ENCODE data around the gene IQCB1. TPM values are rescaled to one million over a fixed set of nuclear protein-coding genes. Genes with fewer than 3 reads are reported as not detected.

Gene IQCB1
- polyA plus RNA-seq, 1 of the 3 experiments (the other 2 are of a cell fraction): 10.4 TPM

DNA sequence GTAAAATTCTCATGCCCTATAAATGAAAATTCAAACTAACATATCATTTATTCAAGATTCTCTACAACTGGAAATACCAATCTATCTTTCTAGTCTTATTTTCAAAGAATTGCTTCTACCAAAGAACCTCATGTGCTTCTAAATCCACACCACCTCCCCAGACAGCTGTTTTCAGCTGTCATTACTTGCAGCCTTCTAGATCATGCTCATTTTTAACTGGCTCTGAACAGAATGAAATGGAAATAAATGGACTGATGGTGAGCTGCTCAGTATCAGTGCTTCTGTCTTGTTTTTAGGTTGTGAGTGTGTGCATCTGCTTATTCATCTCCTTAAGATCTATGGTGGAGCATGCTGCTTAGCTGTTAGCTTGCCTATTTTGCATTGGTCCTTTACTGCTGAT, 114.7 kb downstream of the IQCB1 start:
- Histone ChIP-seq H3F3A (replicated peaks; ENCODE audit: insufficient read depth) (no peaks in the 10 kb centered on the region), H4K20me1 (ENCODE audit: insufficient read depth) (no peaks in the 10 kb centered on the region), H3K4me1 (ENCODE audit: control insufficient read depth in 1 of 2, insufficient read depth in 2 of 2, low read depth in 1 of 2, low read length in 1 of 2) (no peaks in the 10 kb centered on the region), H3K27ac (ENCODE audit: low read depth in 2 of 2, low read length in 1 of 2) (no peak overlapping the region), H3K9ac (no peak overlapping the region), H3K4me2 (no peak overlapping the region), H3K27me3 (ENCODE audit: insufficient read depth) (no peaks in the 10 kb centered on the region), H3K9me3 (no peaks in the 10 kb centered on the region), H3K9me2 (no peaks in the 10 kb centered on the region), H3K36me3 (replicated peaks in 1 of 2; ENCODE audit: control insufficient read depth in 1 of 2, insufficient read depth in 2 of 2, low read length in 1 of 2) (peaks cover 87 to 95% of the 10 kb centered on the region in 2 experiments), H3K79me2 (ENCODE audit: insufficient read depth) (0 out of 2 replicates have a peak, but pooled peaks cover 2% of the 10 kb centered on the region), H2AFZ (ENCODE audit: low read depth) (no peak overlapping the region), H3K4me3 (ENCODE audit: low read depth in 2 of 2, low read length in 1 of 2) (no peak overlapping the region)
- DNase-seq: no peak
- CTCF ChIA-PET: interaction anchor here (1.2 kb wide), 1 partner anchor 9 kb away, joined by 3 read pairs; no protein-coding TSS in a partner anchor
- TF ChIP-seq SIN3A (IDR thresholded peaks at IDR 0.05; ENCODE audit: borderline replicate concordance, low read depth, low read length) (no peak), YY1 (IDR thresholded peaks at IDR 0.05; ENCODE audit: low read depth) (no peak)
- POLR2A ChIA-PET: no interaction called here

Other genes starting within 250 kb of the IQCB1 start
- not detected in 2 replicates for gene FBXO40, start 241.7 kb downstream of the IQCB1 start, polyA plus RNA-seq (2012; rRNA removed)
- gene HCLS1, start 174.2 kb downstream of the IQCB1 start, polyA plus RNA-seq (2012; rRNA removed): 0.23 and 0.29 TPM in 2 replicates
- gene GOLGB1, start 85.3 kb downstream of the IQCB1 start, polyA plus RNA-seq (2012; rRNA removed): 10.3 and 15.4 TPM in 2 replicates
- gene EAF2, start 149 bp upstream of the IQCB1 start, polyA plus RNA-seq (2012; rRNA removed): 0.63 and 0.85 TPM in 2 replicates
- 0.10 TPM in 2 replicates for gene SLC15A2, start 59.3 kb upstream of the IQCB1 start, polyA plus RNA-seq (2012; rRNA removed)
- gene ILDR1, start 187.2 kb upstream of the IQCB1 start, polyA plus RNA-seq (2012; rRNA removed): 0.02 and 0.05 TPM in 2 replicates
- gene CD86, start 220.3 kb upstream of the IQCB1 start, polyA plus RNA-seq (2012; rRNA removed): not detected in 2 replicates

All from SK-N-SH (cell line).